Central memory CD4-positive, alpha-beta T cell (primary cell): ENCODE results near the gene MYOT.

ENCODE experiments used
- DNase-seq: peaks from one replicate; pipeline ENCODE4 v3.0.0; 2022

The MYOT gene

DNA sequence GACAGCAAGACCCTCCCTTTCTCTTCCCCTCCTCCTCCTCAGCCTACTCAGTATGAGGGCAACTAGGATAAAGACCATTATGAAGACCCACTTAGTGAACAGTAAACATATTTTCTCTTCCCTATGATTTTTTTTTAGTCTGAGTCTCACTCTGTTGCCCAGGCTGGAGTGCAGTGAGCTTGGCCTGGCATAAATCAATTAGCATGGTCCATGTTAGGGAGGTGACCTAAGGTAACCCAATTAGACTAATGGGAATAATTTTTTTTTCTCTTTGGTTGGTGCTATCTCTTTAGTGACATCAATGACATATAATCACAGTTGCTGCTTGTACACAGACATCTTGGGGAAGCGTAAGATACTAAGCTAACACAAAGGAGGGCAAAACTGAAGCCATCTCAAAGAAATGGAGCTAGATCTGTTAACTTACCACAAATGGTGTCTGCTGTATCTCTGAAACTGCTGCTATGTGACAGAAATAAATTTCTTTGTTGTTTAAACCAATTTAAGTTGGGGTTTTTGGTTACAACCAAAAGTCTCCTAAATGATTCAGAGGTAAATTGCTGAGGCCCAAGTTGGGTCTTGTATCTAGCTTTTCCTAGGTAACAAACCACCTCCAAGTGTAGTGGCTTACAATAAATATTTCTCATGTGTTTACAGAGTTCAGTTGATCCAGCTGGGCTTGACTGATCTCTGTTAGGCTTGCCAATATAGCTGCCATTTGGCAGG is 34.9 kb downstream of the MYOT start:
- no peak for DNase-seq

- no peak for DNase-seq
These were observed 47.1 kb downstream of the MYOT start for GRCh38 chr5:137914758-137915157.

DNA sequence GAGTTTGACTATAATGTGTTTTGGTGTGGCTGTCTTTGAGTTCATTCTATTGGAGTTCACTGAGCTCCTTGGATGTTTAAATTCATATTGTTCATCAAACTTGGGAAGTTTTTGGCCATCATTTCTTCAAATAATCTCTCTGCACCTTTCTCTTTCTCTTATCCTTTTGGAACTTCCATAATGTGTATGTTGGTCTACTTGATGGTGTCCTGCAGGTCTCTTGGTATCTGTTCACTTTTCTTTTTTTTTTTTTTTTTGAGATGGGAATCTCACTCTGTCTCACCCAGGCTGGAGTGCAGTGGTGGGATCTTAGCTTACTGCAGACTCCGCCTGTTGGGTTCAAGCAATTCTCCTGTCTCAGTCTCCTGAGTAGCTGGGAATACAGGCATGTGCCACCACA is 49.3 kb downstream of the MYOT start:
- DNase-seq = no peak

DNA sequence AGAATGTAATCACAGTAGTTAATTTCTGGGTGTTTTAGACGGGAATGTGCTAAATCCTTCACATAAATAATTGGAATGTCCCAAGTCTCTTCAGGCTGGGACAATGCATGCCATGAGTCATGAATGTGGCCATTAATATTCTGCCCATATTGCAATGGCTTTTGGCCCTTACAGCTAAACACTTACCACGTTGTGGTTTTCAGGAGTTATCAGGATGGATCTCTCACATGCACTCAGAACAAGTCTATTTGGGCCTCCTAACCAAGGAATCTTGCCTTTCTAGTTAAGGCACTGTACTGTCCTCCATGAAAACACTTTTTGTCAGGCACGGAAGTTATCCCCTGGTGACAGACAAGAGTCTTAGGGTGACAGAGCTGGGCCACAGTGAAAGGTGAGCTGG is 54.3 kb downstream of the MYOT start:
- no peak for DNase-seq

- no peak for DNase-seq
These were observed 56.2 kb downstream of the MYOT start for GRCh38 chr5:137923856-137924255.

DNA sequence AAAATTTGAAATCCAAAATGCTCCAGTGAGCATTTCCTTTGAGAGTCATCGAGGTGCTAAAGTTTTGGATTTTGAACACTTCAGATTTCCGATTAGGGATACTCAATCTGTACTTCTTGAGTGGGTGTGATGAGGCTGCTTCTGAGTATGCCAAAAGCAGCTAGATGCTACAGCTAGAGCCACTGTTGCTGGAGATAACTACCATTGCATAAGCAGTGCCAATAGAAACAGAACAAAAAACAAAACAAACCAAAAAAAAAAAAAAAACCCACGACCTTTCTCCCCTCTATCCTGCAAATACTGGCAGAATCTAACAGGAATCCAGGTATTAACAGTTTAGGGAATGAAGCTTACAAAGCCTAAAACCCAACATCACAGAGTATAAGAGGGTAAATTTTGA is 65.1 kb downstream of the MYOT start:
- DNase-seq = no peak

GRCh38 chr5:137933491-137933911 is 65.8 kb downstream of the MYOT start:
- no peak for DNase-seq

- DNase-seq = no peak
These were observed 67.5 kb downstream of the MYOT start for GRCh38 chr5:137935190-137935589.

GRCh38 chr5:137935694-137936093 is 68.0 kb downstream of the MYOT start:
- no peak for DNase-seq
